Measurements from ENCODE around the gene ALK.

GRCh38 chr2:29193681-29194080 is 727.7 kb downstream of the ALK start:
- TF ChIP-seq, protein P1, sequence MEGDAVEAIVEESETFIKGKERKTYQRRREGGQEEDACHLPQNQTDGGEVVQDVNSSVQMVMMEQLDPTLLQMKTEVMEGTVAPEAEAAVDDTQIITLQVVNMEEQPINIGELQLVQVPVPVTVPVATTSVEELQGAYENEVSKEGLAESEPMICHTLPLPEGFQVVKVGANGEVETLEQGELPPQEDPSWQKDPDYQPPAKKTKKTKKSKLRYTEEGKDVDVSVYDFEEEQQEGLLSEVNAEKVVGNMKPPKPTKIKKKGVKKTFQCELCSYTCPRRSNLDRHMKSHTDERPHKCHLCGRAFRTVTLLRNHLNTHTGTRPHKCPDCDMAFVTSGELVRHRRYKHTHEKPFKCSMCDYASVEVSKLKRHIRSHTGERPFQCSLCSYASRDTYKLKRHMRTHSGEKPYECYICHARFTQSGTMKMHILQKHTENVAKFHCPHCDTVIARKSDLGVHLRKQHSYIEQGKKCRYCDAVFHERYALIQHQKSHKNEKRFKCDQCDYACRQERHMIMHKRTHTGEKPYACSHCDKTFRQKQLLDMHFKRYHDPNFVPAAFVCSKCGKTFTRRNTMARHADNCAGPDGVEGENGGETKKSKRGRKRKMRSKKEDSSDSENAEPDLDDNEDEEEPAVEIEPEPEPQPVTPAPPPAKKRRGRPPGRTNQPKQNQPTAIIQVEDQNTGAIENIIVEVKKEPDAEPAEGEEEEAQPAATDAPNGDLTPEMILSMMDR (IDR thresholded peaks at IDR 0.05), result no peak
- TF ChIP-seq POLR2A (IDR thresholded peaks at IDR 0.05), result no peak
